PC-3 (cell line): ENCODE results near the gene RFC2.

Experiments
- EZH2 ChIP-seq: fragments of 300-600 bp; sonication (generic); IDR thresholded peaks from one replicate; pipeline ENCODE4 v1.6.1; 2017; ENCODE audit warnings: antibody characterized with exemption, mild to moderate bottlenecking, low read length; ENCODE audit not compliant: unreplicated experiment
- TF ChIP-seq, protein P1 (sequence below): fragments of 300-600 bp; sonication (generic); conservative IDR thresholded peaks from 2 replicates; pipeline ENCODE4 v1.5.1; 2017; ENCODE audit warnings: antibody characterized with exemption, low read depth, mild to moderate bottlenecking, low read length

DNA sequence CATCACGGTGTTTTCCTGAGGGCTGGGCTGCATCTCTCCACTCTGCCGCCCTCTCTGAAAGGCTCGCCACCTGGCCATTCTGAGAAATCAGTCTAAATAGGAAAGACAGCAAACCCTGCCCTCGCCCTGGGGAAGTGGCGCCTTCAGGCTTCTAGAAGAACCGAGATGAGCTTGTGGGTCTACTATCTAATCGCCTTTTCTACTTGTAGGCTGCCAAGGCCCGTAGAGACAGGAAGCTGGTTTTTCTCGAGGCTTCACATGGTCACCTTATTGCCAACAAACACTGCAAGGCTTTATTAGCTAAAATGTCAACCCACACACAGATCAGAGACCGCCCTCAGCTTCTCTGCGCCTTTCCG, 23.0 kb downstream of the RFC2 start:
- TF ChIP-seq, protein P1, sequence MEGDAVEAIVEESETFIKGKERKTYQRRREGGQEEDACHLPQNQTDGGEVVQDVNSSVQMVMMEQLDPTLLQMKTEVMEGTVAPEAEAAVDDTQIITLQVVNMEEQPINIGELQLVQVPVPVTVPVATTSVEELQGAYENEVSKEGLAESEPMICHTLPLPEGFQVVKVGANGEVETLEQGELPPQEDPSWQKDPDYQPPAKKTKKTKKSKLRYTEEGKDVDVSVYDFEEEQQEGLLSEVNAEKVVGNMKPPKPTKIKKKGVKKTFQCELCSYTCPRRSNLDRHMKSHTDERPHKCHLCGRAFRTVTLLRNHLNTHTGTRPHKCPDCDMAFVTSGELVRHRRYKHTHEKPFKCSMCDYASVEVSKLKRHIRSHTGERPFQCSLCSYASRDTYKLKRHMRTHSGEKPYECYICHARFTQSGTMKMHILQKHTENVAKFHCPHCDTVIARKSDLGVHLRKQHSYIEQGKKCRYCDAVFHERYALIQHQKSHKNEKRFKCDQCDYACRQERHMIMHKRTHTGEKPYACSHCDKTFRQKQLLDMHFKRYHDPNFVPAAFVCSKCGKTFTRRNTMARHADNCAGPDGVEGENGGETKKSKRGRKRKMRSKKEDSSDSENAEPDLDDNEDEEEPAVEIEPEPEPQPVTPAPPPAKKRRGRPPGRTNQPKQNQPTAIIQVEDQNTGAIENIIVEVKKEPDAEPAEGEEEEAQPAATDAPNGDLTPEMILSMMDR = no peak
- no peak for TF ChIP-seq EZH2
